DOHH2 (cell line): ENCODE data around the gene PARP14.
"Not testable (repeated sequence)": the region's sequence is repeated elsewhere in the genome, so short reads cannot be mapped to it uniquely, and the experiment has no call there.

Source experiments
- H3F3A ChIP-seq: fragments of 200-600 bp; sonication (generic), shearing (Covaris generic); 2 replicates; pipeline ENCODE4 v1.6.0; 2016; ENCODE audit warnings: antibody characterized with exemption, mild to moderate bottlenecking; ENCODE audit not compliant: control insufficient read depth, insufficient read depth
- H3K27ac ChIP-seq: fragments of 200-600 bp; sonication (generic); 2 replicates; pipeline ENCODE4 v1.5.1; 2014; ENCODE audit warnings: low read depth, mild to moderate bottlenecking, low read length, moderate library complexity
- H3K27me3 ChIP-seq: fragments of 200-600 bp; sonication (generic); 2 replicates; pipeline ENCODE4 v1.6.1; 2014; ENCODE audit warnings: mild to moderate bottlenecking, low read length, mixed read lengths; ENCODE audit not compliant: control insufficient read depth
- H3K36me3 ChIP-seq: fragments of 200-600 bp; sonication (generic); 2 replicates; pipeline ENCODE4 v1.6.1; 2014; ENCODE audit warnings: mild to moderate bottlenecking, low read length, moderate library complexity, mixed read lengths; ENCODE audit not compliant: control insufficient read depth
- H3K4me1 ChIP-seq: fragments of 200-600 bp; sonication (generic); 2 replicates; pipeline ENCODE4 v1.6.1; 2014; ENCODE audit warnings: mild to moderate bottlenecking, low read length, mixed read lengths; ENCODE audit not compliant: control insufficient read depth
- H3K4me2 ChIP-seq: fragments of 200-600 bp; sonication (generic); 2 replicates; pipeline ENCODE4 v1.6.0; 2014; ENCODE audit warnings: mild to moderate bottlenecking, low read length, moderate library complexity
- H3K4me3 ChIP-seq: fragments of 200-600 bp; sonication (generic); 2 replicates; pipeline ENCODE4 v1.5.1; 2014; ENCODE audit warnings: mild to moderate bottlenecking, low read length, mixed read lengths
- H3K79me2 ChIP-seq: fragments of 200-600 bp; sonication (generic); 2 replicates; pipeline ENCODE4 v1.6.1; 2014; ENCODE audit warnings: mild to moderate bottlenecking, low read length, mixed read lengths; ENCODE audit not compliant: control insufficient read depth
- H3K9me2 ChIP-seq: fragments of 200-600 bp; sonication (generic); replicated peaks from 2 replicates; pipeline ENCODE4 v1.6.1; 2014; ENCODE audit warnings: mild to moderate bottlenecking, low read length, mixed read lengths; ENCODE audit not compliant: control insufficient read depth
- H3K9me3 ChIP-seq: fragments of 200-600 bp; sonication (generic); 2 replicates; pipeline ENCODE4 v1.6.1; 2014; ENCODE audit warnings: antibody characterized with exemption, low read length, mixed read lengths; ENCODE audit not compliant: control insufficient read depth, insufficient read depth
- H4K20me1 ChIP-seq: fragments of 200-600 bp; sonication (generic); 2 replicates; pipeline ENCODE4 v1.6.0; 2014; ENCODE audit warnings: low read depth, mild to moderate bottlenecking, antibody characterized with exemption, low read length, moderate library complexity; ENCODE audit not compliant: control insufficient read depth, insufficient read depth
- CTCF ChIP-seq: fragments of 200-600 bp; sonication (generic); IDR thresholded peaks from one replicate; pipeline ENCODE4 v1.5.1; 2014; ENCODE audit warnings: antibody characterized with exemption, mild to moderate bottlenecking, low read depth, low read length; ENCODE audit not compliant: poor library complexity, severe bottlenecking
- EZH2phosphoT487 ChIP-seq: fragments of 200-600 bp; sonication (generic); IDR thresholded peaks from 2 replicates; pipeline ENCODE4 v1.6.1; 2017; ENCODE audit warnings: borderline replicate concordance, mild to moderate bottlenecking, antibody characterized with exemption, low read length, moderate library complexity, mixed read lengths

PARP14 gene

GRCh38 chr3:122658336-122658735 lies 22.3 kb upstream of the PARP14 start:
- H3K79me2 ChIP-seq, H3K9me2 ChIP-seq, H3K9me3 ChIP-seq, H3K4me2 ChIP-seq, H3F3A ChIP-seq, H3K27ac ChIP-seq, H3K4me1 ChIP-seq, H3K4me3 ChIP-seq, H4K20me1 ChIP-seq, H3K27me3 ChIP-seq, H3K36me3 ChIP-seq: not testable (repeated sequence)

GRCh38 chr3:122660297-122660974 lies 20.2 kb upstream of the PARP14 start:
- no peaks in the 10 kb centered on the region for H3F3A ChIP-seq
- H3K4me1 ChIP-seq, result peaks cover 7% of the 10 kb centered on the region
- H3K79me2 ChIP-seq, result no peaks in the 10 kb centered on the region
- no peaks in the 10 kb centered on the region for H3K36me3 ChIP-seq
- no peaks in the 10 kb centered on the region for H3K9me3 ChIP-seq
- no peak overlapping the region for H3K4me2 ChIP-seq
- no peak for TF ChIP-seq CTCF
- H3K27ac ChIP-seq, result no peak overlapping the region
- H3K9me2 ChIP-seq, result no peaks in the 10 kb centered on the region
- H3K27me3 ChIP-seq, result no peaks in the 10 kb centered on the region; the same call in 1 of the 2 replicates
- H4K20me1 ChIP-seq, result no peaks in the 10 kb centered on the region
- no peak overlapping the region for H3K4me3 ChIP-seq

GRCh38 chr3:122661633-122662032 lies 19.0 kb upstream of the PARP14 start:
- no peaks in the 10 kb centered on the region for H3K79me2 ChIP-seq
- H3K9me2 ChIP-seq, result no peaks in the 10 kb centered on the region
- no peak overlapping the region for H3K4me2 ChIP-seq
- no peaks in the 10 kb centered on the region for H3K36me3 ChIP-seq
- no peak overlapping the region for H3K27ac ChIP-seq
- no peak for TF ChIP-seq CTCF
- no peak for TF ChIP-seq EZH2phosphoT487
- no peaks in the 10 kb centered on the region; the same call in 1 of the 2 replicates for H3K27me3 ChIP-seq
- no peak overlapping the region for H3K4me3 ChIP-seq
- H4K20me1 ChIP-seq, result no peaks in the 10 kb centered on the region
- H3K9me3 ChIP-seq, result no peaks in the 10 kb centered on the region
- H3F3A ChIP-seq, result no peaks in the 10 kb centered on the region
- peaks cover 7% of the 10 kb centered on the region for H3K4me1 ChIP-seq

GRCh38 chr3:122662505-122662904 lies 18.1 kb upstream of the PARP14 start:
- no peak overlapping the region for H3K27ac ChIP-seq
- H3K36me3 ChIP-seq, result no peaks in the 10 kb centered on the region

More at GRCh38 chr3:122662505-122662904, 18.1 kb upstream of the PARP14 start:
- H3K9me2 ChIP-seq, result no peaks in the 10 kb centered on the region
- H3K4me1 ChIP-seq, result peaks cover 7% of the 10 kb centered on the region
- no peaks in the 10 kb centered on the region for H3K79me2 ChIP-seq
- no peak overlapping the region for H3K4me3 ChIP-seq
- no peaks in the 10 kb centered on the region for H3F3A ChIP-seq
- H3K9me3 ChIP-seq, result no peaks in the 10 kb centered on the region
- TF ChIP-seq EZH2phosphoT487, result no peak
- H4K20me1 ChIP-seq, result no peaks in the 10 kb centered on the region
- no peaks in the 10 kb centered on the region; the same call in 1 of the 2 replicates for H3K27me3 ChIP-seq
- H3K4me2 ChIP-seq, result no peak overlapping the region
